Measurements from ENCODE around the gene CEBPG.

The CEBPG gene

GRCh38 chr19:33399081-33399744, 25.7 kb downstream of the CEBPG start:
- no peaks in the 10 kb centered on the region for H3K9me3 Mint-ChIP-seq
- peaks cover 61% of the 10 kb centered on the region for H3K4me1 Mint-ChIP-seq (ENCODE audit: low read depth)
- intact Hi-C loops (cut with micrococcal nuclease) = no loop called here
- no peak overlapping the region for H3K27ac Mint-ChIP-seq
- H3K27me3 Mint-ChIP-seq = no peaks in the 10 kb centered on the region
- no peak overlapping the region for H3K4me3 Mint-ChIP-seq
- peaks cover 53% of the 10 kb centered on the region for H3K36me3 Mint-ChIP-seq (ENCODE audit: low read depth)

GRCh38 chr19:33399745-33400681, 26.5 kb downstream of the CEBPG start:
- no peak overlapping the region for H3K27ac Mint-ChIP-seq
- H3K27me3 Mint-ChIP-seq = no peaks in the 10 kb centered on the region
- no peak overlapping the region for H3K4me3 Mint-ChIP-seq
- H3K36me3 Mint-ChIP-seq (ENCODE audit: low read depth) = peaks cover 53% of the 10 kb centered on the region
- H3K9me3 Mint-ChIP-seq = no peaks in the 10 kb centered on the region
- intact Hi-C loops (cut with micrococcal nuclease) = no loop called here
- peaks cover 61% of the 10 kb centered on the region for H3K4me1 Mint-ChIP-seq (ENCODE audit: low read depth)

DNA sequence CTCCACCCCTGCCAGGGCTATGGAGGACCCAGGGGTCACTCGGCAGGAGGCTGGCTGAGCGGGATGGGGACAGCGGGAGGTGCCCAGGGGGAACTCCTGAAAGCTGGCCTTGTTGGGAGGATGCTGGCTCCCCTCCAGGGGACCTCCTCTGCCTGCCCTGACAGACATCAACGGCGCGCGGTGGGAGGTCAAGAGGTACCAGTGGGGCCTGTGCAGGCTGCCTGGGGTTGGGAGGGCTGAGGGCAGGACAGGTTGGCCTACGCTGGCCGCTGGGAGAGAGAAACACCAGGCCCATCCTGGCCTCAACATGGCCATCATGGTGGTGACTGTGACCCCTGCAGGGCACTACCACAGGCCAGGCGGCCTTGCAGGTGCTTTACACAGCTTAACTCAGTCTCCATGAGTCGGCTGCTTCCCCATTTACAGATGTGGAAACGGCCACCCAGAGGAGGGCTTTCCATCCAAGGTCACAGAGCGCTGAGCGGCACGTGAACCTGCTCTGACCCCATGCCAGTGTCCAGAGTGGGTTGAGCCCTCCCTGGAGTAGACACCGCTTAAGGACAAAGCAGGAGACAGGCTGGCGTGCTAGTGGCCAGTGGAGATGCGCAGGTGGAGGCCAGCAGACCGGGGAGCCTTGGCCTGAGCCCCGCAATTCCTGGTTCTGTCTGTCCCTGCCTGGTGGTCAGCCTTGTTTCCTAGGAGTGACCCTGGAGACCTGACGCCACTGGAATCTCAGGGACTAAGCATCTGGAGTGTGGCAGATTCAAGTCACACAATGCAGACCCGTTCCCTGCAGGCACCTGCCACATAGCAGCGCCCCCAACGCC, 27.6 kb downstream of the CEBPG start:
- Mint-ChIP-seq H3K4me1 (ENCODE audit: low read depth) (peaks cover 61% of the 10 kb centered on the region), H3K27me3 (no peaks in the 10 kb centered on the region), H3K27ac (no peak overlapping the region), H3K9me3 (no peaks in the 10 kb centered on the region), H3K36me3 (ENCODE audit: low read depth) (peaks cover 60% of the 10 kb centered on the region), H3K4me3 (no peak overlapping the region)
- intact Hi-C loops (cut with micrococcal nuclease) = no loop called here

- no peaks in the 10 kb centered on the region for H3K9me3 Mint-ChIP-seq
- H3K27ac Mint-ChIP-seq = no peak overlapping the region
- intact Hi-C loops (cut with micrococcal nuclease) = no loop called here
- H3K27me3 Mint-ChIP-seq = no peaks in the 10 kb centered on the region
- H3K36me3 Mint-ChIP-seq (ENCODE audit: low read depth) = peaks cover 58% of the 10 kb centered on the region
- peaks cover 63% of the 10 kb centered on the region for H3K4me1 Mint-ChIP-seq (ENCODE audit: low read depth)
- no peak overlapping the region for H3K4me3 Mint-ChIP-seq
Observed at GRCh38 chr19:33401683-33402420, 28.3 kb downstream of the CEBPG start.

GRCh38 chr19:33402421-33403220, 29.1 kb downstream of the CEBPG start:
- Mint-ChIP-seq H3K9me3 (no peaks in the 10 kb centered on the region), H3K27me3 (no peaks in the 10 kb centered on the region), H3K27ac (peak overlapping the region; percentile 26), H3K36me3 (ENCODE audit: low read depth) (peaks cover 58% of the 10 kb centered on the region), H3K4me3 (no peak overlapping the region), H3K4me1 (ENCODE audit: low read depth) (peaks cover 71% of the 10 kb centered on the region)
- intact Hi-C loops (cut with micrococcal nuclease) = no loop called here

- peak overlapping the region; percentile 91 for H3K27ac Mint-ChIP-seq
- peaks cover 59% of the 10 kb centered on the region for H3K36me3 Mint-ChIP-seq (ENCODE audit: low read depth)
- no peak overlapping the region for H3K4me3 Mint-ChIP-seq
- H3K27me3 Mint-ChIP-seq = no peaks in the 10 kb centered on the region
- H3K9me3 Mint-ChIP-seq = no peaks in the 10 kb centered on the region
- peaks cover 78% of the 10 kb centered on the region for H3K4me1 Mint-ChIP-seq (ENCODE audit: low read depth)
- intact Hi-C loops (cut with micrococcal nuclease) = no loop called here
Observed at GRCh38 chr19:33403221-33403972, 29.9 kb downstream of the CEBPG start.

- Mint-ChIP-seq H3K36me3 (ENCODE audit: low read depth) (peaks cover 54% of the 10 kb centered on the region), H3K9me3 (no peaks in the 10 kb centered on the region), H3K4me1 (ENCODE audit: low read depth) (peaks cover 79% of the 10 kb centered on the region), H3K27me3 (no peaks in the 10 kb centered on the region), H3K4me3 (peak overlapping the region; percentile 65), H3K27ac (peak overlapping the region; percentile 91)
- intact Hi-C loops (cut with micrococcal nuclease) = no loop called here
Observed at GRCh38 chr19:33403973-33404304, 30.4 kb downstream of the CEBPG start.

GRCh38 chr19:33404506-33405253, 31.2 kb downstream of the CEBPG start:
- peak overlapping the region; percentile 91 for H3K27ac Mint-ChIP-seq
- intact Hi-C loops (cut with micrococcal nuclease) = loop anchor here (5.0 kb wide), 1 partner anchor 102 kb away; the partner anchor contains the start of gene CEBPA
- H3K4me3 Mint-ChIP-seq = peak overlapping the region; percentile 65

GRCh38 chr19:33405254-33405552, 31.7 kb downstream of the CEBPG start:
- intact Hi-C loops (cut with micrococcal nuclease) = loop anchor here (5.0 kb wide), 1 partner anchor 103 kb away; the partner anchor contains the start of gene CEBPA
- no peaks in the 10 kb centered on the region for H3K9me3 Mint-ChIP-seq
- peaks cover 79% of the 10 kb centered on the region for H3K4me1 Mint-ChIP-seq (ENCODE audit: low read depth)
- H3K36me3 Mint-ChIP-seq (ENCODE audit: low read depth) = peaks cover 49% of the 10 kb centered on the region
- H3K27ac Mint-ChIP-seq = peak overlapping the region; percentile 91
- H3K27me3 Mint-ChIP-seq = no peaks in the 10 kb centered on the region
- H3K4me3 Mint-ChIP-seq = no peak overlapping the region

More at GRCh38 chr19:33404506-33405253, 31.2 kb downstream of the CEBPG start:
- H3K9me3 Mint-ChIP-seq = no peaks in the 10 kb centered on the region
- no peaks in the 10 kb centered on the region for H3K27me3 Mint-ChIP-seq
- peaks cover 79% of the 10 kb centered on the region for H3K4me1 Mint-ChIP-seq (ENCODE audit: low read depth)
- H3K36me3 Mint-ChIP-seq (ENCODE audit: low read depth) = peaks cover 49% of the 10 kb centered on the region

- peaks cover 75% of the 10 kb centered on the region for H3K4me1 Mint-ChIP-seq (ENCODE audit: low read depth)
- H3K36me3 Mint-ChIP-seq (ENCODE audit: low read depth) = peaks cover 49% of the 10 kb centered on the region
- peak overlapping the region; percentile 91 for H3K27ac Mint-ChIP-seq
- intact Hi-C loops (cut with micrococcal nuclease) = loop anchor here (1.0 to 5.0 kb wide), 3 partner anchors 104 to 171 kb away; partner anchors contain the start of gene CEBPA
- peak overlapping the region; percentile 18 for H3K4me3 Mint-ChIP-seq
- no peaks in the 10 kb centered on the region for H3K9me3 Mint-ChIP-seq
- no peaks in the 10 kb centered on the region for H3K27me3 Mint-ChIP-seq
Observed at GRCh38 chr19:33405553-33406461, 32.3 kb downstream of the CEBPG start.

Measured in dendritic cell treated with granulocyte-macrophage colony-stimulating factor and Interleukin-4, amounts not matched to agents 40 ng/mL and 50 ng/mL, for 4 days (primary cell).